ENCODE data around the gene CCL21. TPM values are rescaled to one million over a fixed set of nuclear protein-coding genes. Genes with fewer than 3 reads are reported as not detected.
"Not testable (repeated sequence)": the region's sequence is repeated elsewhere in the genome, so short reads cannot be mapped to it uniquely, and the experiment has no call there.

The CCL21 gene
- polyA plus RNA-seq, 1 donor, result 60.4 TPM

GRCh38 chr9:34737677-34738260 lies 27.8 kb upstream of the CCL21 start:
- no peak for DNase-seq
- H3K27ac ChIP-seq (ENCODE audit: low read length), result no peak overlapping the region
- 30% methylated on average over 2 of the region's 6 CpGs for WGBS (ENCODE audit: insufficient coverage, low lambda C conversion rate)
- H3K4me1 ChIP-seq (ENCODE audit: control insufficient read depth, insufficient read depth, low read length), result no peaks in the 10 kb centered on the region
- no peaks in the 10 kb centered on the region for H3K36me3 ChIP-seq (ENCODE audit: control insufficient read depth, insufficient read depth, low read length)
- H3K9me3 ChIP-seq (ENCODE audit: control insufficient read depth, low read depth, low read length), result no peaks in the 10 kb centered on the region
- no peak overlapping the region for H3K4me3 ChIP-seq (ENCODE audit: low read length)
- no peaks in the 10 kb centered on the region for H3K27me3 ChIP-seq (ENCODE audit: control insufficient read depth, insufficient read depth, low read length)

DNA sequence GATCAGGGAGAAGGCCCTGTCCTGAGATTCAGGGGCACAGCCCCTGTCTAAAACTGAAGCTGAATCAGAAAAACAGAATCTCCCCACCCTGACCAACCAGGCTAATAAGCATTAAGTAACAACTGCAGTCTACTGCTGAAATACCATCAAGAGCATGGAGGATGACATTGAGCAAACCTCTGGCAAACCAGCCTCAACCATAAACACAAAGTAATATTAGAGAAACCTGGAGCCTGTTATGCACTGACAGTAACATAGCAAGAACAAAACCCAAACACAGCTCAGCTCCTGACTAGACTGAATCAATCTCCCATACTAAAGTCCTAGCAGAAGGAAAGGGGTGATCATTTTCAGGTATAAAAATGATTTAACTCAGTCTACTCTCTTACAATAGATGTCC lies 24.8 kb upstream of the CCL21 start:
- Histone ChIP-seq H3K4me3 (ENCODE audit: low read length) (no peak overlapping the region), H3K27me3 (ENCODE audit: control insufficient read depth, insufficient read depth, low read length) (no peaks in the 10 kb centered on the region), H3K27ac (ENCODE audit: low read length) (no peak overlapping the region), H3K36me3 (ENCODE audit: control insufficient read depth, insufficient read depth, low read length) (no peaks in the 10 kb centered on the region), H3K9me3 (ENCODE audit: control insufficient read depth, low read depth, low read length) (no peaks in the 10 kb centered on the region), H3K4me1 (ENCODE audit: control insufficient read depth, insufficient read depth, low read length) (no peaks in the 10 kb centered on the region)
- no peak for DNase-seq

- Histone ChIP-seq H3K4me3 (ENCODE audit: low read length) (no peak overlapping the region), H3K36me3 (ENCODE audit: control insufficient read depth, insufficient read depth, low read length) (no peaks in the 10 kb centered on the region), H3K27me3 (ENCODE audit: control insufficient read depth, insufficient read depth, low read length) (no peaks in the 10 kb centered on the region), H3K9me3 (ENCODE audit: control insufficient read depth, low read depth, low read length) (no peaks in the 10 kb centered on the region), H3K27ac (ENCODE audit: low read length) (no peak overlapping the region), H3K4me1 (ENCODE audit: control insufficient read depth, insufficient read depth, low read length) (no peaks in the 10 kb centered on the region)
- no peak for DNase-seq
- 100% methylated on average over 1 of the region's 2 CpGs for WGBS (ENCODE audit: insufficient coverage, low lambda C conversion rate)
Observed at GRCh38 chr9:34732886-34733285, 22.9 kb upstream of the CCL21 start.

DNA sequence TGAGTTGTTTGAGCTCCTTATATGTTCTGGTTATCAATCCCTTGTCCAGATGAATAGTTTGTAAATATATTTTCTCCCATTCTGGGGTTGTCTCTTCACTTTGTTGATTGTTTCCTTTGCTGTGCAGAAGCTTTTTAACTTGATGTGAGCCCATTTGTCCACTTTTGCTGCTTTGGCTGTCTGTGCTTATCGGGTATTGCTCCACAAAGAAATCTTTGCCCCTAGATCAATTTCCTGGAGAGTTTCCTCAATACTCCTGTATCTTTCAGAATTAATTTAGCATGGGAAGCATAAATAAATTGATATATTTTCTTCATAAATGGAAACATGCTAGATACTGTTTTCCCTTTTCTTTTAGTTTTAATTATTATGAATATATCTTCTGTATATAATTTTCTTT lies 22.5 kb upstream of the CCL21 start:
- WGBS (ENCODE audit: insufficient coverage, low lambda C conversion rate), result no CpG with 5 or more reads among the region's 1 CpG
- no peak overlapping the region for H3K4me3 ChIP-seq (ENCODE audit: low read length)
- no peaks in the 10 kb centered on the region for H3K36me3 ChIP-seq (ENCODE audit: control insufficient read depth, insufficient read depth, low read length)

GRCh38 chr9:34723141-34723540 lies 13.2 kb upstream of the CCL21 start:
- Histone ChIP-seq H3K4me3 (ENCODE audit: low read length) (no peak overlapping the region), H3K9me3 (ENCODE audit: control insufficient read depth, low read depth, low read length) (no peaks in the 10 kb centered on the region), H3K36me3 (ENCODE audit: control insufficient read depth, insufficient read depth, low read length) (no peaks in the 10 kb centered on the region), H3K27ac (ENCODE audit: low read length) (no peak overlapping the region), H3K4me1 (ENCODE audit: control insufficient read depth, insufficient read depth, low read length) (no peaks in the 10 kb centered on the region), H3K27me3 (ENCODE audit: control insufficient read depth, insufficient read depth, low read length) (no peaks in the 10 kb centered on the region)
- no CpG with 5 or more reads among the region's 11 CpGs for WGBS (ENCODE audit: insufficient coverage, low lambda C conversion rate)
- no peak for DNase-seq

More for the DNA sequence above, 22.5 kb upstream of the CCL21 start:
- no peaks in the 10 kb centered on the region for H3K4me1 ChIP-seq (ENCODE audit: control insufficient read depth, insufficient read depth, low read length)
- H3K27ac ChIP-seq (ENCODE audit: low read length), result no peak overlapping the region
- DNase-seq, result no peak
- no peaks in the 10 kb centered on the region for H3K27me3 ChIP-seq (ENCODE audit: control insufficient read depth, insufficient read depth, low read length)
- H3K9me3 ChIP-seq (ENCODE audit: control insufficient read depth, low read depth, low read length), result no peaks in the 10 kb centered on the region

- H3K9me3 ChIP-seq (ENCODE audit: control insufficient read depth, low read depth, low read length); H3K4me3 ChIP-seq (ENCODE audit: low read length); H3K4me1 ChIP-seq (ENCODE audit: control insufficient read depth, insufficient read depth, low read length); H3K36me3 ChIP-seq (ENCODE audit: control insufficient read depth, insufficient read depth, low read length); DNase-seq; H3K27ac ChIP-seq (ENCODE audit: low read length); H3K27me3 ChIP-seq (ENCODE audit: control insufficient read depth, insufficient read depth, low read length): not testable (repeated sequence)
Observed at GRCh38 chr9:34719769-34720025, 9.8 kb upstream of the CCL21 start.

GRCh38 chr9:34719021-34719768 lies 9.3 kb upstream of the CCL21 start:
- Histone ChIP-seq H3K36me3 (ENCODE audit: control insufficient read depth, insufficient read depth, low read length) (no peaks in the 10 kb centered on the region), H3K9me3 (ENCODE audit: control insufficient read depth, low read depth, low read length) (no peaks in the 10 kb centered on the region), H3K4me3 (ENCODE audit: low read length) (no peak overlapping the region), H3K4me1 (ENCODE audit: control insufficient read depth, insufficient read depth, low read length) (no peaks in the 10 kb centered on the region), H3K27me3 (ENCODE audit: control insufficient read depth, insufficient read depth, low read length) (peaks cover 4% of the 10 kb centered on the region), H3K27ac (ENCODE audit: low read length) (no peak overlapping the region)
- 60% methylated on average over 2 of the region's 8 CpGs for WGBS (ENCODE audit: insufficient coverage, low lambda C conversion rate)
- DNase-seq, result no peak

DNA sequence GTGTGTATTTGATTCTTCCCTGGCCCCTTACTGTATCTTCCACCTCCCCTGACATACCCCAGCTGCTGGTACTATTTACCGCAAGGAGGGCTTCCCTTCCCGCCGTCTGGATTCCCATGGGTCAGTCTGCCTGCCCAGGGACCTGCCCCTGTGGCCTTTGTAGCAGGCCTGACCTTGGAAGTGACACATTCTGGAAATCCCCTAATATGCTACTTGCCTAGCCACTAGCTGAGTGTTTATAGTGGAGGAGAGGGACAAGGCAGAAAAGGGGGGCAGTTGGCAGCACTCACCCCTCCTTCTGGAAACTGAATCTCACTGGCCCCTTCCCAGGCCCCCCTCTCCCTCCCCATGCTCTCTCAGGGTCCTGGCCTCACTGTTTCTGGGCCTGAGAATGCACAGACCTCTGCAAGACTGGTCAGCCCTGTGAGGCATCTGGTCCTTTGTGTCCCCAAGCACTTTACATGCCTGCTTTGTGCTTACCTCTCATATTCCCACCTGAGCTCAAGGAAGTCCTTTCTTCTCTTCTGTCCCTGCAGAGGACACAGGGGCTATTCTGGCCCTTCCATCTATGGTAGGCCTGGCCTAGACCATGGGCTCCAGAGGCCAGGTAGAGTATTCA lies 8.2 kb upstream of the CCL21 start:
- no peaks in the 10 kb centered on the region for H3K36me3 ChIP-seq (ENCODE audit: control insufficient read depth, insufficient read depth, low read length)
- H3K4me3 ChIP-seq (ENCODE audit: low read length), result no peak overlapping the region
- WGBS (ENCODE audit: insufficient coverage, low lambda C conversion rate), result no CpG with 5 or more reads among the region's 3 CpGs
- no peak for DNase-seq
- H3K27ac ChIP-seq (ENCODE audit: low read length), result no peak overlapping the region
- peaks cover 8% of the 10 kb centered on the region for H3K27me3 ChIP-seq (ENCODE audit: control insufficient read depth, insufficient read depth, low read length)
- H3K4me1 ChIP-seq (ENCODE audit: control insufficient read depth, insufficient read depth, low read length), result no peaks in the 10 kb centered on the region
- H3K9me3 ChIP-seq (ENCODE audit: control insufficient read depth, low read depth, low read length), result no peaks in the 10 kb centered on the region

GRCh38 chr9:34716711-34717110 lies 6.8 kb upstream of the CCL21 start:
- Histone ChIP-seq H3K9me3 (ENCODE audit: control insufficient read depth, low read depth, low read length) (no peaks in the 10 kb centered on the region), H3K4me1 (ENCODE audit: control insufficient read depth, insufficient read depth, low read length) (no peaks in the 10 kb centered on the region), H3K27ac (ENCODE audit: low read length) (no peak overlapping the region), H3K36me3 (ENCODE audit: control insufficient read depth, insufficient read depth, low read length) (no peaks in the 10 kb centered on the region), H3K27me3 (ENCODE audit: control insufficient read depth, insufficient read depth, low read length) (peaks cover 9% of the 10 kb centered on the region), H3K4me3 (ENCODE audit: low read length) (no peak overlapping the region)
- DNase-seq, result no peak
- WGBS (ENCODE audit: insufficient coverage, low lambda C conversion rate), result 80% methylated on average over 1 of the region's 4 CpGs

DNA sequence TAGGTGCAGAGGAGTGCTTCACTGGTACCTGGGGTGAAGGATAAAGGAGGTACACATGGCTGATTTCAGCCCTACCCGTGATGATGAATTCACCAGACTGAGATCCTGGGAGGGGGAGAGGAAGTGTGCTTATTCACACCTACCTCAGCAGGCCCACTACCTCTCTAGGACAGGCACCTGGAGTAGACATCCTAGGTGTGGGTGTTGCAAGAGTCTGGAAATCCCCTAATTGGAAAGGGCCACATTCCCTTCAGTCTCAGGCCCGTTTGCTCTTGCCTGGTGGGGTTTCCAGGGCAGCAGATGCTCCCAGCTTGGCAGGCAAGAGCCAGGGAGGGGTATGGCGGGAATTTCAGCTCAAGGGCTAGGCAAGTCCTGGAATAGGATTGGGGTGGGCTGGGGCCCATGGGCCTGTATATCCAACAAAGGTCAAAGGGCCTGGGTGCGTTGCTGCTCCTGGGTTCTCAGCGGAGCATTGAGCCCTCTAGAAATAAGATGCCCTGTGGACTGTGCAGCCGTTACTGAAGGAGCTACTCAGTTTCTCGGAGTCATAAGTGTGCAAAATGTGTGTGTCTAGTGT lies 5.8 kb upstream of the CCL21 start:
- Histone ChIP-seq H3K4me1 (ENCODE audit: control insufficient read depth, insufficient read depth, low read length) (no peaks in the 10 kb centered on the region), H3K27ac (ENCODE audit: low read length) (no peak overlapping the region), H3K36me3 (ENCODE audit: control insufficient read depth, insufficient read depth, low read length) (no peaks in the 10 kb centered on the region), H3K4me3 (ENCODE audit: low read length) (no peak overlapping the region), H3K9me3 (ENCODE audit: control insufficient read depth, low read depth, low read length) (no peaks in the 10 kb centered on the region), H3K27me3 (ENCODE audit: control insufficient read depth, insufficient read depth, low read length) (peaks cover 9% of the 10 kb centered on the region)
- no peak for DNase-seq
- WGBS (ENCODE audit: insufficient coverage, low lambda C conversion rate), result no CpG with 5 or more reads among the region's 7 CpGs

- DNase-seq, result no peak
- H3K36me3 ChIP-seq (ENCODE audit: control insufficient read depth, insufficient read depth, low read length), result no peaks in the 10 kb centered on the region
- H3K27me3 ChIP-seq (ENCODE audit: control insufficient read depth, insufficient read depth, low read length), result peaks cover 9% of the 10 kb centered on the region
- no peaks in the 10 kb centered on the region for H3K4me1 ChIP-seq (ENCODE audit: control insufficient read depth, insufficient read depth, low read length)
- no peaks in the 10 kb centered on the region for H3K9me3 ChIP-seq (ENCODE audit: control insufficient read depth, low read depth, low read length)
- no peak overlapping the region for H3K27ac ChIP-seq (ENCODE audit: low read length)
- H3K4me3 ChIP-seq (ENCODE audit: low read length), result no peak overlapping the region
Observed at GRCh38 chr9:34714007-34714406, 4.1 kb upstream of the CCL21 start.
